Endothelial cell of umbilical vein (primary cell): ENCODE measurements around the gene DDX10. TPM values are rescaled to one million over a fixed set of nuclear protein-coding genes. Genes with fewer than 3 reads are reported as not detected.

ENCODE experiments used
- BruUV-seq: library from RNA; stranded (reverse); fragments of 400-500 nt; replicated peaks from 2 replicates; lab custom pipeline; 2021; lab: Mats Ljungman, UMichigan
- CTCF ChIA-PET: fragments of 300-600, 350-600 bp; sonication (Branson Sonifier 250); formaldehyde crosslinking; loops from one replicate; lab custom pipeline; 2021; ENCODE audit warnings: antibody characterized with exemption, inconsistent platforms; lab: Charles Lee
- POLR2A ChIA-PET: fragments of 300-600, 350-600 bp; sonication (Branson Sonifier 250); formaldehyde crosslinking; loops from one replicate; lab custom pipeline; 2021; ENCODE audit warnings: antibody characterized with exemption, inconsistent platforms; lab: Charles Lee
- DNase-seq: peaks from one replicate; pipeline ENCODE4 v3.0.0-alpha.2; 2011; ENCODE audit warnings: low read depth, low spot score
- FAIRE-seq: peaks from 2 replicates; lab custom pipeline; 2011; peaks lifted over from hg19 to GRCh38; lab: Jason Lieb, UNC
- H2AFZ ChIP-seq: 2 replicates; pipeline ENCODE4 v1.6.0; 2012; ENCODE audit warnings: low read depth, low read length, control low read depth, inconsistent platforms
- H3K27ac ChIP-seq: 2 replicates; pipeline ENCODE4 v1.5.1; 2011; ENCODE audit warnings: low read depth, mild to moderate bottlenecking, control low read depth, low read length, moderate library complexity; ENCODE audit not compliant: insufficient read depth
- H3K27me3 ChIP-seq, 2 experiments: 2 replicates each; pipeline versions ENCODE4 v1.6.0 to v1.6.1; 2011; ENCODE audit warnings: low read length in 2 of 2, mixed read lengths in 1 of 2; ENCODE audit not compliant: control insufficient read depth in 2 of 2, insufficient read depth in 2 of 2
- H3K36me3 ChIP-seq, 2 experiments: 2 replicates in 1 of 2; 3 replicates in 1 of 2; pipeline ENCODE4 v1.5.1; 2011; ENCODE audit warnings: low read length in 2 of 2, mild to moderate bottlenecking in 1 of 2, moderate library complexity in 1 of 2; ENCODE audit not compliant: control insufficient read depth in 2 of 2, insufficient read depth in 2 of 2; ENCODE audit errors: extremely low read depth in 1 of 2
- H3K4me1 ChIP-seq: 3 replicates; pipeline ENCODE4 v1.5.1; 2011; ENCODE audit warnings: mild to moderate bottlenecking, low read length; ENCODE audit not compliant: control insufficient read depth, insufficient read depth; ENCODE audit errors: extremely low read depth
- H3K4me2 ChIP-seq: 2 replicates; pipeline ENCODE4 v1.6.1; 2011; ENCODE audit warnings: low read length, control low read depth, mixed read lengths; ENCODE audit not compliant: insufficient read depth
- H3K4me3 ChIP-seq, 3 experiments: fragments of 200-600 bp in 1 of 3; sonication (generic), shearing (Covaris generic) in 1 of 3; replicated peaks in 1 of 3; 2 replicates each; pipeline ENCODE4 v1.5.1; 2011 to 2016; ENCODE audit warnings: control low read depth in 3 of 3, low read length in 3 of 3, mild to moderate bottlenecking in 2 of 3, inconsistent platforms in 1 of 3, low read depth in 1 of 3, moderate library complexity in 1 of 3; ENCODE audit not compliant: insufficient read depth in 1 of 3
- H3K79me2 ChIP-seq: 2 replicates; pipeline ENCODE4 v1.6.0; 2012; ENCODE audit warnings: low read length, inconsistent platforms; ENCODE audit not compliant: control insufficient read depth, insufficient read depth
- H3K9ac ChIP-seq: replicated peaks from 2 replicates; pipeline ENCODE3; 2011; ENCODE audit warnings: low read length, control low read depth; ENCODE audit not compliant: insufficient read depth; ENCODE audit errors: extremely low read depth
- H3K9me1 ChIP-seq: replicated peaks from 3 replicates; pipeline ENCODE4 v1.6.0; 2011; ENCODE audit warnings: mild to moderate bottlenecking, low read length; ENCODE audit not compliant: control insufficient read depth, insufficient read depth; ENCODE audit errors: extremely low read depth
- H3K9me3 ChIP-seq: replicated peaks from 2 replicates; pipeline ENCODE4 v1.5.1; 2012; ENCODE audit warnings: low read length, inconsistent platforms; ENCODE audit not compliant: control insufficient read depth, insufficient read depth
- H4K20me1 ChIP-seq: replicated peaks from 2 replicates; pipeline ENCODE3; 2011; ENCODE audit warnings: mild to moderate bottlenecking, low read length; ENCODE audit not compliant: control insufficient read depth, insufficient read depth; ENCODE audit errors: extremely low read depth
- FOS ChIP-seq: IDR thresholded peaks from 2 replicates; pipeline ENCODE4 v1.6.1; 2011; ENCODE audit warnings: mild to moderate bottlenecking, low read length, moderate library complexity, borderline replicate concordance; ENCODE audit not compliant: insufficient read depth
- GATA2 ChIP-seq: IDR thresholded peaks from 2 replicates; pipeline ENCODE4 v1.7.0; 2011; ENCODE audit warnings: low read depth, mild to moderate bottlenecking, moderate library complexity, mixed read lengths, low read length; ENCODE audit not compliant: insufficient read length, insufficient read depth
- JUN ChIP-seq: IDR thresholded peaks from 2 replicates; pipeline ENCODE4 v1.6.1; 2011; ENCODE audit warnings: borderline replicate concordance, low read depth; ENCODE audit not compliant: insufficient read length, insufficient read depth
- MYC ChIP-seq: IDR thresholded peaks from one replicate; pipeline ENCODE4 v1.6.1; 2011; ENCODE audit warnings: mild to moderate bottlenecking, low read depth, low read length
- POLR2A ChIP-seq: IDR thresholded peaks from 2 replicates; pipeline ENCODE4 v1.6.1; 2012; ENCODE audit warnings: low read depth, mild to moderate bottlenecking, control low read depth, low read length
- POLR2AphosphoS5 ChIP-seq: IDR thresholded peaks from 2 replicates; pipeline ENCODE4 v1.6.1; 2012; ENCODE audit warnings: low read depth, mild to moderate bottlenecking, control low read depth, low read length, moderate library complexity; ENCODE audit not compliant: insufficient read depth
- dilution Hi-C: fragments of 300-500 bp; cut with MboI; formaldehyde crosslinking; loops from one replicate; pipeline ENCODE4 v1.15.0; 2019; ENCODE audit warnings: low sequenced_read_pairs; ENCODE audit not compliant: extremely low pct_ligation_motif_present
- intact Hi-C: fragments of 100-400 bp; cut with micrococcal nuclease; formaldehyde crosslinking; loops from one replicate; pipeline ENCODE4 v1.10.0; 2022
- polyA plus RNA-seq, 4 experiments: library from polyadenylated mRNA; depleted of rRNA in 3 of 4; stranded (reverse) in 3 of 4; unstranded in 1 of 4; fragments of >200 nt; gene quantifications; 2 replicates each; pipeline versions ENCODE4 v1.2.1 to v1.2.3, GENCODE V29; 2011 to 2012; ENCODE audit warnings: missing spikeins in 1 of 4
- total RNA-seq: library from RNA; stranded (reverse); gene quantifications from 2 replicates; pipeline ENCODE4 v1.2.3, GENCODE V29; 2021

DDX10 gene
- total and polyA plus RNA-seq, 2 donors (not counting 3 experiments of a cell fraction or from before 2014, with no cell fraction given): 29.8 to 35.2 TPM

GRCh38 chr11:108929241-108929640 is 264.4 kb downstream of the DDX10 start:
- peak overlapping the region; percentile 39 for H3K9ac ChIP-seq
- no peaks in the 10 kb centered on the region for H3K27me3 ChIP-seq
- intact Hi-C loops (loop anchor here (1.0 to 2.0 kb wide), 3 partner anchors 23 to 58 kb away; no protein-coding TSS in a partner anchor), dilution Hi-C loops (no loop called here)
- H3K9me1 ChIP-seq: no peaks in the 10 kb centered on the region
- H3K79me2 ChIP-seq: peaks cover 1% of the 10 kb centered on the region
- ChIA-PET CTCF (no interaction called here), POLR2A (no interaction called here)
- no peak overlapping the region for H3K4me3 ChIP-seq
- H3K4me2 ChIP-seq: peak overlapping the region; percentile 46
- peak; percentile 82 for DNase-seq
- H3K36me3 ChIP-seq: no peaks in the 10 kb centered on the region
- no peaks in the 10 kb centered on the region for H3K9me3 ChIP-seq
- H2AFZ ChIP-seq: no peak overlapping the region
- H4K20me1 ChIP-seq: no peaks in the 10 kb centered on the region
- TF ChIP-seq GATA2 (peak; percentile 47), FOS (peak; percentile 95), POLR2AphosphoS5 (peak; percentile 51), JUN (peak; percentile 72), MYC (no peak)
- FAIRE-seq: peak; percentile 88
- peak overlapping the region; percentile 85 for H3K27ac ChIP-seq
- peaks cover 24% of the 10 kb centered on the region for H3K4me1 ChIP-seq
- no TSS peak for BruUV-seq

- dilution Hi-C loops (no loop called here), intact Hi-C loops (no loop called here)
- no peaks in the 10 kb centered on the region for H4K20me1 ChIP-seq
- BruUV-seq: no TSS peak
- no peak for FAIRE-seq
- no peak overlapping the region for H2AFZ ChIP-seq
- TF ChIP-seq POLR2A (no peak), GATA2 (peak; percentile 44)
- peaks cover 1% of the 10 kb centered on the region for H3K79me2 ChIP-seq
- ChIA-PET CTCF (interaction anchor here (1.0 to 1.6 kb wide), 3 partner anchors 15 to 27 kb away, joined by 3 to 4 read pairs (median 4); no protein-coding TSS in a partner anchor), POLR2A (no interaction called here)
- no peaks in the 10 kb centered on the region for H3K27me3 ChIP-seq
- H3K4me1 ChIP-seq: peaks cover 24% of the 10 kb centered on the region
- H3K4me3 ChIP-seq: no peak overlapping the region
- no peaks in the 10 kb centered on the region for H3K9me1 ChIP-seq
- no peaks in the 10 kb centered on the region for H3K9me3 ChIP-seq
- H3K4me2 ChIP-seq: no peak overlapping the region
- no peak for DNase-seq
- no peak overlapping the region for H3K9ac ChIP-seq
- no peaks in the 10 kb centered on the region for H3K36me3 ChIP-seq
- H3K27ac ChIP-seq: no peak overlapping the region
These were observed 266.3 kb downstream of the DDX10 start for GRCh38 chr11:108931168-108931567.
